Skeletal muscle tissue (tissue), 4 donors: ENCODE results near the gene ATP6AP1. TPM values are rescaled to one million over a fixed set of nuclear protein-coding genes. Genes with fewer than 3 reads are reported as not detected.

Experiments
- H3K27ac ChIP-seq: one replicate; pipeline ENCODE4 v1.7.0; 2013; ENCODE audit warnings: mild to moderate bottlenecking, low read depth, low read length, inconsistent platforms
- H3K27me3 ChIP-seq, 3 donors: one replicate each; pipeline ENCODE4 v1.7.0; 2013; ENCODE audit warnings: low read length in 3 of 3; ENCODE audit not compliant: control insufficient read depth in 3 of 3, insufficient read depth in 3 of 3
- H3K36me3 ChIP-seq, 3 donors: one replicate each; pipeline ENCODE4 v1.7.0; 2013; ENCODE audit warnings: low read length in 3 of 3; ENCODE audit not compliant: control insufficient read depth in 3 of 3, insufficient read depth in 3 of 3
- H3K4me1 ChIP-seq, 3 donors: one replicate each; pipeline ENCODE4 v1.7.0; 2013; ENCODE audit warnings: low read length in 3 of 3, mild to moderate bottlenecking in 3 of 3; ENCODE audit not compliant: control insufficient read depth in 3 of 3, insufficient read depth in 3 of 3
- H3K4me3 ChIP-seq, 3 donors: one replicate each; pipeline ENCODE4 v1.7.0; 2013; ENCODE audit warnings: low read length in 3 of 3
- H3K9ac ChIP-seq, 3 donors: one replicate each; pipeline ENCODE4 v1.7.0; 2013; ENCODE audit warnings: low read length in 3 of 3, mild to moderate bottlenecking in 3 of 3, moderate library complexity in 2 of 3, low read depth in 1 of 3
- H3K9me3 ChIP-seq, 3 donors: one replicate each; pipeline ENCODE4 v1.7.0; 2013; ENCODE audit warnings: low read length in 3 of 3; ENCODE audit not compliant: control insufficient read depth in 3 of 3
- total RNA-seq: library from RNA; depleted of rRNA; stranded (reverse); fragments of >200 nt; gene quantifications from one replicate; pipeline ENCODE4 v1.2.3, GENCODE V29; 2014
- donor health status: Osteomylitis.

The ATP6AP1 gene
- total RNA-seq, 1 donor from 2014 or later, result 24.5 TPM

DNA sequence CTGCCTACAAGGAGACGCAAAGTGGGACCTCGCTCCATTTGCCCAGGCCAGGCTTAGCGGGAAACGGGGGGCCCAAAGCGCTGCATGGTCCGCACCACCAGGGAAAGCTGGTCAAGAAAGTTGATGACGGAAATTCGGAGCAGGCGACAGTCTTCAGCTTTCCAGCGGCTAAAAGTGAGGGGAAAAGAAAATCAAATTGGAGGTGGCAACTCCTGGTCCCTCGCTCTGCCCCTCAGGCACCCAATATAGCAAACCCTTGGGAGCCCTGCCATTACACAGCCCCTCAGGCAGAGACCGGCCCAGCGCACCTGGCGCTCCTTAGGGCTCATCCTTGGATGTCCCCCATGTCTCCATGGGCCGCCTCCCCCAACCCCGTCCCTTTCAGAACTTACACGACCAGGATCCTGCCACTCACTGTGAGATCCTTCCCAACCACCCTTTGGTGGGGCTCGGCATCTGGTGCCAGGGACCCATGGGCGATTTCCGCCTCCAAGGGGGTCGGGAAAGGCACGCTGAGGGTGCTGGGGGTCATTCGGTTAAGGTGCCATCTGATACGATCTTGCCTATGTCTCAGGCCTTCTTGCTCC is 49.5 kb downstream of the ATP6AP1 start:
- no peaks in the 10 kb centered on the region for H3K36me3 ChIP-seq
- H3K4me1 ChIP-seq, result peaks cover 6 to 20% (median 7%) of the 10 kb centered on the region in 3 donors
- H3K27ac ChIP-seq, result peak overlapping the region; percentile 82
- H3K9me3 ChIP-seq, result no peaks in the 10 kb centered on the region
- peak overlapping the region; percentile 66 to 73 (median 71) for H3K4me3 ChIP-seq
- H3K27me3 ChIP-seq, result no peaks in the 10 kb centered on the region
- peak overlapping the region; percentile 20 to 74 (median 70) for H3K9ac ChIP-seq

DNA sequence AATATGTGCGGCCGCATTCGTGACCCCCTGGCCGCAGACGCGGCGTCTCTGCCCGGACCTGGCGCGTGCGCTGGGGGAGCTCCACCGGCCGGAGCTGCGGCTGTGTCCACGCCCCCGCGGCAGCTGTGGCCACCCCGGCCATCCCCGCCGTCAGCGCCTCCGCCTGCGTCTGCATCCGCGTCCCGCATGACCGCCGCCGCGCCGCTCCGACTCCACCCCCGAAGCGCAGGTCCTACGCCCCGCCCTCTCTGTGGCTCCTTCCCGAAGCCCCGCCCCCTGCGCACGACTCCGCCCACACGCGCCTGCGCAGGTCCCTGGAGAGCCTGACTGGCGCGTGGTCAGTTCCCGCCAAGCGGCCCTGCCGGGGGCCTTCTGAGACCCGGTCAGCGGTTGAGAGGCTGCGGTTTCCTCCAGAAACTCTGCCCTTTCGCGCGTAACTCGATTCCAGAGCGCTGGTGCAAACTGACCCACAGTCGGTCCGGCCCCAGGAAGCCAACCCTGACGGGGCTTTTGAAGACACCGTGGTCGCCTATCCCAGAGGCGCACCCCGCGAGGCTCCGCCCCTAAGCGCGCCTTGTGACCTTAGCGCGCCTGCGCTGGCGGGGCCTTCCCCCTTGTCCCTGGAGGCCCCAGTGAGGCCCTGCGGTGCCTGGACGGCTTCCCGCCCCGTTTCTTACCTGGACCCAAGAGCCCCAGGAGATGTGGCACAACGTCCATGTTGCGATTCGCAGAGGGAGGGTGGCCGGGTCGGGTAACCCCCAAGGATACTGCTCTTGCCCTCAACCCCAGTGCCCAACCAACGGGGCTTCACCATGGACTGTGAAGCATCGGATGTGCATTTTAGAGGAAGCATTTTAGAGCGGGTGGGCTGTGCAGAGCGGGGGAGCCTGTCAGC is 50.5 kb downstream of the ATP6AP1 start, which contains the start of gene LAGE3:
TSS of gene LAGE3 (minus strand) at position 554 of the 895 bp plus-strand sequence. CDS start at position 188, 366 bp downstream.
- H3K4me3 ChIP-seq, result peak within 1 kb of the TSS; percentile 66 to 73 (median 71)
- peaks cover 0 to 4% (median 0%) of the 10 kb centered on the region in 3 donors for H3K36me3 ChIP-seq
- peaks cover 7 to 27% (median 11%) of the 10 kb centered on the region in 3 donors for H3K4me1 ChIP-seq
- H3K9me3 ChIP-seq, result no peaks in the 10 kb centered on the region
- no peaks in the 10 kb centered on the region for H3K27me3 ChIP-seq
- H3K27ac ChIP-seq, result peak within 1 kb of the TSS; percentile 82
- peak within 1 kb of the TSS; percentile 20 to 74 (median 70) for H3K9ac ChIP-seq

DNA sequence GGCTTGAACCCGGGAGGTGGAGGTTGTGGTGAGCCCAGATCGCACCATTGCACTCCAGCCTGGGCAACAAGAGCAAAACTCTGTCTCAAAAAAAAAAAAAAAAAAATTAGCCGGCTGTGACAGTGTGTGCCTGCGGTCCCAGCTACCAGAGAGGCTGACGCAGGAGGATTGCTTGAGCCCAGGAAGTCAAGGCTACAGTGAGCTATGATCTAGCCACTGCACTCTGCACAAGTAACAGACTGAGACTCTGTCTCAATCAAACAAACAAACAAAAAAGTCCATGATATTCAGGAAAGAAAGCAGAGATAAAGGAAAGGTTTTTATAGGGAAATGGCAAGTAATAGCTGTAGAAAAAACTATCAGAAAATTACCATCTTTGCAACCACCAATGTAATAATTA is 52.7 kb downstream of the ATP6AP1 start:
- Histone ChIP-seq H3K9ac (no peak overlapping the region), H3K36me3 (peaks cover 4 to 9% (median 8%) of the 10 kb centered on the region in 3 donors), H3K27ac (no peak overlapping the region), H3K27me3 (no peaks in the 10 kb centered on the region), H3K4me3 (no peak overlapping the region), H3K4me1 (peaks cover 18 to 44% (median 29%) of the 10 kb centered on the region in 3 donors), H3K9me3 (no peaks in the 10 kb centered on the region)

DNA sequence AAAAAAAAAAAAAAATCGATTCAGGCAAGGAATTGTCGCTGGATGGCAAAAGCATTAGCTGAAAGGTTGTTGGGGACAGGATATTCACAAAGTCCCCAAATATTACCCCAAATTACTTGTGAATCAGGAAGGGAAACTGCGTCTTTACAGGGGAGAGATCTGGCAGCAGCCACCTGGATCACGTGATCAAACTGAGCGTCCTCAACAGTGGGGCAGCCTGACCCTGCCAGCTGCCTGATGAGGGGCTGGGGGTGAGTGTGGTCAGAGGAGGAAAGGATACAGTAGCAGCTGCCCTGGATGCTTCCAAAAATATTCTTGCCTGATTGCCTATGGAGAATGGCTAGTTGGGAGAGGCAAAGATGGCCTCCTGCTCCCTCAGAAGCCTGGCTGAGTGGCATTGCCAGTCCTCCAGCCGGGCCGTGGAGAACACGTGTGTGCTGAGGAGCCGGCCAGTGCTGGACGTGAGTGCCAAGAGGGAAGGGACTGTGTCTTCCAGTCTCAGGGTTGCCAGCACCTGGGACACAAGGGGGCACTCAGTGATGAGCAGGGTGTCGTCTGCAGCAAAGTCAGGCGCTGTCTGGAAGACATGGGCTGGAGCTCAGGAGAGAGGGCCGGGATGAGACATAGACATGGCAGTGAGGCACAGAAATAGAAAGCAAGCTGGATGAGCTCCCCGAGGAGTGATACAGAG is 53.6 kb downstream of the ATP6AP1 start:
- Histone ChIP-seq H3K9ac (no peak overlapping the region), H3K27ac (no peak overlapping the region), H3K4me1 (peaks cover 18 to 48% (median 31%) of the 10 kb centered on the region in 3 donors), H3K27me3 (no peaks in the 10 kb centered on the region), H3K4me3 (no peak overlapping the region), H3K9me3 (no peaks in the 10 kb centered on the region), H3K36me3 (peaks cover 4 to 9% (median 8%) of the 10 kb centered on the region in 3 donors)

DNA sequence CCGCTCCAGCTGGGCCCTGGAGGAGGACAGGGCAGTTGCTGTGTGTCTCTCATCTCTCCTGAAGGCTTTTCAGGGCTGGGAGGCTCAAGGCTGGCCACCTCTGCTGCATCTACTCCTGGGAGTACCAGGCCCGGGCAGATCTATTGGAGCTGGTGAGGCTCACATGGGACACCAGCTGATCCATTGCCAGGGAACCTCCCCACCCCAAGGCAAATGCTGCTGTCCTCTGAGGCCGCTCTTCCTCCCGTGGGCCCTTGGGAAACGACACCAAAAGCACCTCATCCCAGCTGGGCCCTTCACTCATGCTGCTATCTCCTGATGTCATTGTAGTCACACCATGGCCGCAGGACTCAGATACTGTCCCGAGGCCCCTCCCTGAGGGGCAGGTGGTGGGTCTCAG is 54.3 kb downstream of the ATP6AP1 start:
- Histone ChIP-seq H3K27me3 (no peaks in the 10 kb centered on the region), H3K9me3 (no peaks in the 10 kb centered on the region), H3K36me3 (peaks cover 8 to 13% (median 8%) of the 10 kb centered on the region in 3 donors), H3K27ac (no peak overlapping the region), H3K4me3 (no peak overlapping the region), H3K4me1 (peaks cover 18 to 48% (median 32%) of the 10 kb centered on the region in 3 donors), H3K9ac (no peak overlapping the region)

DNA sequence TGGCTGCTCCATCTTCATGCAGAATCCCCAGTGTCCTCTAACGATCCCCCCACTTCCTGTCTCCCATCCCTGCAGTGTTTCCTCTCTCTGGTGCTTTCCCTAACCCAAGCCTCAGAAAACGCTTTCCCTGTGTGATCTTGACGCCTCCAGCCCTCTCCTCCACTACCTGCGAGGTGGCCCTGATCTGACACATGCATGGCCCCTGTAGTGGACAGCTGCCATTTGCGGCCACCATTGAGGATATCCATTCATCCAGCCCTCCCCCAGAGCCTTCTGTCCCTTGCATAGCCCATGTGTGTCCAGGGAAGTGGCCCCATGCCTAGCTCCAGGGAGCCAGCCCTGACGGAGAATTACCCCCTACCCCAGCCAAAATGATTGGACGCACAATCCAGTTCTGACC is 54.8 kb downstream of the ATP6AP1 start:
- Histone ChIP-seq H3K27me3 (no peaks in the 10 kb centered on the region), H3K4me3 (no peak overlapping the region), H3K9me3 (no peaks in the 10 kb centered on the region), H3K27ac (no peak overlapping the region), H3K4me1 (peaks cover 13 to 42% (median 29%) of the 10 kb centered on the region in 3 donors), H3K36me3 (peaks cover 8 to 14% (median 8%) of the 10 kb centered on the region in 3 donors), H3K9ac (no peak overlapping the region)

DNA sequence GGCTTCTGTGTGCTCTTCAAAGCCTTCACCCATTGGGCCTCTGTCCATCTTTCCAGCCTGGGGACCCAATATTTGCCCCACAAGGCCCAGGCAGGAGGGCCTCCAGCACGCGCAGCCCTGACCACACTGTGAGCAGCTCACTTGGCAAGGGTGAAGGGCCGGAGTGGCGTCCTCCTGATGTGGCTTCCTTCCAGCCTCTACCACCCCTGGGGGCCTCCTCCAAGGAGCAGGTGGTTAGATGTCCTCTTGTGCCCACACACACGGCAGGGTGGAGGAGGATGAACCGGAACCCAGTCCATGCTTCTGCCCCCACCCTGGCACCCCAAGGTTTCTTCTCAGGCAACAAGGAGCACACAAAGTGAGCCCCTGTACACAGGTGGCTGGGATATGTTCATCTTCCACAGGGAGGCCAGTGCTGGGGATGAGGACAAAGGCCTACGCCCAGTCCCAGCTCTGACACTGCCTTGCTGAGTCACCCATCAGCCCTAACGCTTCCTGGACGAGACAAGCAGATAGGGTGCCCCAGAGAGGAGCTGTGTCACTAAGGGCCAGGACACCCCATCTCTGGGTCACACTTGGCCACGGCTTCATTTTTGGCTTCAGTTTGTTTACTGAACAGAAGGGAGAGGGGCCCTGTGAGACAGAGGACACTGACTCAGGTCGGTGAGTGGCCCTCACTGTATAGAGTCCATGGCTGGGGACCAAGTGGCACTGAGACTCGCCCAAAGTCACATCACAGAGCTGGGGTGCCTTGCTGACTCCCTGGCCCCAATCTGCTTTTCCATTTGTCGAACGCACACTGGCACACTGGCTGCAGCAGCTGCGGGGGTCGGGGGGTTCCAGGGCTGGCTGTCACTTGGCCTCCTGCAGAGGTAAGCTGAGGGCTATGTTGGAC is 56.0 kb downstream of the ATP6AP1 start:
- Histone ChIP-seq H3K4me3 (peak overlapping the region in 2 of 3 donors; percentile 29 to 36), H3K9me3 (no peaks in the 10 kb centered on the region), H3K36me3 (peaks cover 8 to 14% (median 8%) of the 10 kb centered on the region in 3 donors), H3K27me3 (no peaks in the 10 kb centered on the region), H3K27ac (peak overlapping the region; percentile 66), H3K9ac (peak overlapping the region in 2 of 3 donors; percentile 65 to 87), H3K4me1 (peaks cover 14 to 46% (median 29%) of the 10 kb centered on the region in 3 donors)

DNA sequence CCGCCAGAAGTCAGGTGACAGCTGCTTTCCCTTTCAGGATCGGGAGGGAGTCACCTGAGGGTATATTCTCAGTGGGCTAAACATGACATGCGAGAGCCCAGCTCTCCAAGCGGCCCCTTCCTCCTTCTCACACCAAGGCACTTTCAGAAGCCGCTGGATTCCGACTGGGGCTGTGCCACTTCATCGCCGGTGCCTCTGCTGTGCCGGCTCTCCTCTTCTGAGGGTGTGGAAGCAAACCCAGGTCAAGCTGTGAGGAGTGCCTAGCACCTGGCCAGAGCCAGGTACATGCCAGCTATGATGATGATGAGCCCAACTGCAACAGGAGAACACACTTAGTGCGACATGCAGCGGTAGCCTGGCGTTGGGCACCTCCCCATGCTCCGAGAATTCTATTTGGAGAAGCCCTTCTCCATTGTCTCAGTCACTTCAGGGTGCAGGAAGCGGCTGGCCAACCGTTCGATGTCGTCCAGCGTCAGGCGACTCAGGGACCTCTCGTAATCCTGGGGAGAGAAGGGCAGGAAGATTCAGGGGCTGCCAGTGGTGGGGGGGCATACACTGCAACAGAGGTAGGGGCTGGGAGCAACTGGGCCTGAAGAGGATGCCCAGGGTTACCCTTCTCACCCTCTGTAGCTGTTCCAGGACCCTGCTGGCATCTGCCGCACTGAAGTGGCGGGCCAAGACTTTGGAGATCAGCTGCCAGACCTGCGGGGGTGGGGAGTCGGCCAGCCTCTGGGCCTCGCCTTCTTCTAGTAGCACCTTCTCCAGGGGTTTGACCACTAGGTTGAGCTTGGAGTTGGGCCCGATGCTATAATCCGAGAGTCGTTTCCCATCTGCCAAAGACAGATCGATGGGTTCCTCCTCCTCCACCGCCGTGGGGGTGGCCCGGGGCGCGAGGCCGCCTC is 56.9 kb downstream of the ATP6AP1 start:
- Histone ChIP-seq H3K27ac (peak overlapping the region; percentile 66), H3K9me3 (no peaks in the 10 kb centered on the region), H3K27me3 (no peaks in the 10 kb centered on the region), H3K9ac (peak overlapping the region; percentile 65 to 87 (median 74)), H3K4me3 (peak overlapping the region; percentile 48 to 70 (median 69)), H3K4me1 (peaks cover 17 to 50% (median 34%) of the 10 kb centered on the region in 3 donors), H3K36me3 (peaks cover 8 to 14% (median 8%) of the 10 kb centered on the region in 3 donors)
